ENCODE results near the gene COL4A1.

The COL4A1 gene

DNA sequence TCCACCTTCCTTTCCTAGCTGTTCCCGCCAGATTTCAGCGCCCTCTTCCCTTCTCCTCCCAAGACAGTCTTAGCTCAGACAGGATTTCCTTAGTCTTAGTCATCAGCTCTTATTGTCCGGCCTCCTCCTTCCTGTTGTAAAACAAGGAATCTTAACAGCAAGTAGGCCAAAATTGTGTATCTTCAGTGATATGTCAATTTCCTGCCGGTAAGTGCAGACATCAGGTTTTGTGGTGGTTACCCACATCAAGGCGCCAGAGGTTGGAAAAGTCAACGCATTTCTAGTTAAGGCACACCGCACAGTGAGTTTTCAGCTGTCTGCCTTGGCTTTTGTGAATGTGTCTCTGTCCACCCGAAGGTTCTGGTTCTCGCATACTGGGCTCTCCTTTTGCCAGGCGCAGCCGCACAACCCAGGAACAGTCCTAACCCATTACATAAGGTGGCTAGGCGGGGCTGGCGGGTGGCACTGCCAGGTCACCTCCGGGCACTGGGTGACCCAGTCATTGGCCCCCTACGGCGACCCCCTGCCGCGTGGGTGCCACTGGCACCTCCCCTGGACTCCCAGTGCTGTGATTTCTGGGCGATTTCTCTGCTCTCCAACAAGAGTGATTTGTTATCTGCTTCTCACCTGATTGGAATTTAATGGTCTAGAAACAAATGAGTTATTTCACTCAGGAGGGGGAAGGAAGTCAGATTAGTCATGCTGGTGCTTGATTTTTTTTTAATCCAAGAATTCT lies 13.0 kb upstream of the COL4A1 start:
- no peak for DNase-seq (ENCODE audit: low read depth)
- no peak overlapping the region for H3K4me3 ChIP-seq (ENCODE audit: low read depth, low read length)
- TF ChIP-seq, protein P1, sequence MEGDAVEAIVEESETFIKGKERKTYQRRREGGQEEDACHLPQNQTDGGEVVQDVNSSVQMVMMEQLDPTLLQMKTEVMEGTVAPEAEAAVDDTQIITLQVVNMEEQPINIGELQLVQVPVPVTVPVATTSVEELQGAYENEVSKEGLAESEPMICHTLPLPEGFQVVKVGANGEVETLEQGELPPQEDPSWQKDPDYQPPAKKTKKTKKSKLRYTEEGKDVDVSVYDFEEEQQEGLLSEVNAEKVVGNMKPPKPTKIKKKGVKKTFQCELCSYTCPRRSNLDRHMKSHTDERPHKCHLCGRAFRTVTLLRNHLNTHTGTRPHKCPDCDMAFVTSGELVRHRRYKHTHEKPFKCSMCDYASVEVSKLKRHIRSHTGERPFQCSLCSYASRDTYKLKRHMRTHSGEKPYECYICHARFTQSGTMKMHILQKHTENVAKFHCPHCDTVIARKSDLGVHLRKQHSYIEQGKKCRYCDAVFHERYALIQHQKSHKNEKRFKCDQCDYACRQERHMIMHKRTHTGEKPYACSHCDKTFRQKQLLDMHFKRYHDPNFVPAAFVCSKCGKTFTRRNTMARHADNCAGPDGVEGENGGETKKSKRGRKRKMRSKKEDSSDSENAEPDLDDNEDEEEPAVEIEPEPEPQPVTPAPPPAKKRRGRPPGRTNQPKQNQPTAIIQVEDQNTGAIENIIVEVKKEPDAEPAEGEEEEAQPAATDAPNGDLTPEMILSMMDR (IDR thresholded peaks at IDR 0.05; ENCODE audit: low read depth, low read length, missing control alignments), result no peak

DNA sequence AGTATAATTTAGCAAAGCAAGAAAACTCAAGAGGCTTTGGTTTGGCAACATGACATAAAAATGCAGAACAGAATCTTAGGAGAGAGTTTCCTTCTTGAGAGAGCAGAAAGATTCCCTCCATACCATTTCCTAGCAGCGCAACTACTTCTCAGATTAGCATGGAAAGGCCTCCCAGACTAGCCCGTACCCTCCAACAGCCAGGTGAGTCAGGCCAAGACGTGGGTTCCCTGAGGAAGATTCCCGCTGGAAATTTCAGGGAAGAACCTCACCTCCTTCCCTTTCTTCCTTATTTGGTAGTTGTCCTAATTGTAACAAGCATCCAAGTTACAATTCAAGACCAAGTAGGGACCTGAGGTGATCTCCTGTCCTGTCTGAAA lies 12.4 kb upstream of the COL4A1 start:
- TF ChIP-seq, protein P1 (IDR thresholded peaks at IDR 0.05; ENCODE audit: low read depth, low read length, missing control alignments), result no peak
- DNase-seq (ENCODE audit: low read depth), result no peak
- H3K4me3 ChIP-seq (ENCODE audit: low read depth, low read length), result no peak overlapping the region

DNA sequence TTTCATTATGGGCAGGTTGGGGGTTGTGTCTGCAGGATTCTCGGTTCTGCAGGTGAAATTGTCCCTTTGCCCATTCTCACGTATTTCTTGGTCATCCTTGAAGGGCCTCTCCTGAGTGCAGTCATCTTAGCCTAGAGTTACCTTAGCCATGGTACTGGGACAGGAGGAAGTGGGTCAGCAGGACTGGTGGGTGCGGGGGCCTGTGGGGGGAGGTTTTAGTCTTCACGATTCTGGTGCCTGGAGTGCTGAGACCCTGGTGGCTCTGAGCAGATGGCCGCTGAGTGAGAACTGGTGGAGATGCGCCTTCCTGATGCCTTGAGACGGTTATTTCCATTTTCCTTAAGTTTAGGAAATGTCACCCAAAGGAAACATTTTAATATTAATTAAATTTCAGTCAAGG lies 12.0 kb upstream of the COL4A1 start:
- DNase-seq (ENCODE audit: low read depth), result no peak
- H3K4me3 ChIP-seq (ENCODE audit: low read depth, low read length), result no peak overlapping the region
- TF ChIP-seq, protein P1 (IDR thresholded peaks at IDR 0.05; ENCODE audit: low read depth, low read length, missing control alignments), result no peak

DNA sequence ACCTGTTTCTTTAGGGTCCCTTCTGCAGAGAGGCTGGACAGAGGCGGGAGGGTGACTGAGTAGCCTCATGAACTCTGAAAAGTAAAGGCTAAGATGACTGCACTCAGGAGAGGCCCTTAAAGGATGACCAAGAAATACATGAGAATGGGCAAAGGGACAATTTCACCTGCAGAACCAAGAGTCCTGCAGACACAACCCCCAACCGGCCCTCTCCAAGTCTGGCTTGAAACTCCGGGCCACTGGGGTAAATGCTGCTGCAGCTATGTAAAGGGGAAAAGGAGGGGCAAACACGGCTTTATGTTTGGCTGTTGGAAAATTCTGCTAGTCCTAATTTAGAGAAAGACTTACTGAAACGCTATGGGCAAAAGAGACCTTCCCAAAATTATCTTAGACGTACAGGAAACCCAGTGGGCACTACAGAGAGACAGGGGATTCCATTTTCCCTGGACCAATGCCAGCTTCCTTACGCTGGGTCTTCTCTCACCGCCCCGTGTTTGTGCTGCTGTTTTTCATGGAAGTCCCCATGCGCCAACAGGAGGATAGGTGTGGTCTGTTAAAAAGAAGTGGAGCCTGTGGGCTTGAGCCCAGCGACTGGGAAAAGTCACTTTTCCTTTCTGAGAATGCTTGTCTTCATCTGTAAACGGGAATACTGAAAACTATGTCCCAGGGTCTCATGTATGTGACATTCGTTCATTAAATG lies 10.7 kb upstream of the COL4A1 start:
- TF ChIP-seq, protein P1 (IDR thresholded peaks at IDR 0.05; ENCODE audit: low read depth, low read length, missing control alignments), result no peak
- DNase-seq (ENCODE audit: low read depth), result no peak
- no peak overlapping the region for H3K4me3 ChIP-seq (ENCODE audit: low read depth, low read length)

DNA sequence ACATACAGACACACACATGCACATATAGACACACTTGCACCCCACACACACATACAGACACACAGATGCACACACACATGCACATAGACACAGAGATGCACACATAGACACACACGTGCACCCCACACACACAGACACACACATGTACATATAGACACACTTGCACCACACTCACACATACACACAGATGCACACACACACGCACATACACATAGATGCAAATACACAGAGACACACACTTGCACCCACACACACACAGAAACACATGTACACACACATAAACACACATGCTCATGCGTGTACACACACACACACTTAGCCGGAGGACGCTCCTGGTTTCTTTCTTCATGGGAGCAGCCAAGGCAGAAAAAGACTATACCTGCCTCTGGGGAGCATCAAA lies 10.1 kb upstream of the COL4A1 start:
- no peak for DNase-seq (ENCODE audit: low read depth)
- H3K4me3 ChIP-seq (ENCODE audit: low read depth, low read length), result no peak overlapping the region
- TF ChIP-seq, protein P1 (IDR thresholded peaks at IDR 0.05; ENCODE audit: low read depth, low read length, missing control alignments), result no peak

DNA sequence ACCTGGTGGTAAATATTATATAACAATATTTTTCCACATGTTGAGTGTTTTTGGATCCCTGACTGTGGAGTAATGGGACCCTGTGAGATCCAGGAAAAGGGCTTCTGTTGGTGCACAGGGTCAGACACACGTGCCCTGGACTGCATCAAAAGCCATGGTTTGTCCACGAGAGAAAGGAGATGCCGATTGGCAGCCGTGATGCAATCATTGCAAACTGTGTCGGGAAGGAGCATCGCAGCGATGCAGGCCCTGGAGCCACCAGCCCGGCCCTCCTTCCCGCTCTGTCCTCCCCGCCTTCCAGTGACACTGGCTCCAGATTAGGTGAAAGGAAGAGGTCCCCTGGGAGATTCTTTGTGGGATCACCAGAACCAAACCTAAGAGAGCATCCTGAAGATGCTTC lies 9.2 kb upstream of the COL4A1 start:
- TF ChIP-seq, protein P1 (IDR thresholded peaks at IDR 0.05; ENCODE audit: low read depth, low read length, missing control alignments), result no peak
- H3K4me3 ChIP-seq (ENCODE audit: low read depth, low read length), result no peak overlapping the region
- no peak for DNase-seq (ENCODE audit: low read depth)

All from GM12864 (cell line).